ENCODE results near the gene GPX2.
A peak's percentile ranks its signal among the peaks of the same experiment; 100 is the strongest.
"Not testable (repeated sequence)": the region's sequence is repeated elsewhere in the genome, so short reads cannot be mapped to it uniquely, and the experiment has no call there.

GPX2 gene

DNA sequence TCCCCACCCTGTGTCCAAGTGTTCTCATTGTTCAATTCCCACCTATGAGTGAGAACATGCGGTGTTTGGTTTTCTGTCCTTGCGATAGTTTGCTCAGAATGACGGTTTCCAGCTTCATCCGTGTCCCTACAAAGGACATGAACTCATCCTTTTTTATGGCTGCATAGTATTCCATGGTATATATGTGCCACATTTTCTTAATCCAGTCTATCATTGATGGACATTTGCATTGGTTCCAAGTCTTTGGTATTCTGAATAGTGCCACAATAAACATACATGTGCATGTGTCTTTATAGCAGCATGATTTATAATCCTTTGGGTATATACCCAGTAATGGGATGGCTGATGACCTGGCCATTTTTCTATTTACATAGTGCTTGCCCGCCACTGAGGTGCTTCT, 29.1 kb downstream of the GPX2 start:
- DNase-seq (ENCODE audit: low read depth) = not testable (repeated sequence)

GRCh38 chr14:64912261-64912660, 30.3 kb downstream of the GPX2 start:
- DNase-seq (ENCODE audit: low read depth) = no peak

- DNase-seq (ENCODE audit: low read depth) = no peak
These were observed 31.6 kb downstream of the GPX2 start for GRCh38 chr14:64910847-64911495.

DNA sequence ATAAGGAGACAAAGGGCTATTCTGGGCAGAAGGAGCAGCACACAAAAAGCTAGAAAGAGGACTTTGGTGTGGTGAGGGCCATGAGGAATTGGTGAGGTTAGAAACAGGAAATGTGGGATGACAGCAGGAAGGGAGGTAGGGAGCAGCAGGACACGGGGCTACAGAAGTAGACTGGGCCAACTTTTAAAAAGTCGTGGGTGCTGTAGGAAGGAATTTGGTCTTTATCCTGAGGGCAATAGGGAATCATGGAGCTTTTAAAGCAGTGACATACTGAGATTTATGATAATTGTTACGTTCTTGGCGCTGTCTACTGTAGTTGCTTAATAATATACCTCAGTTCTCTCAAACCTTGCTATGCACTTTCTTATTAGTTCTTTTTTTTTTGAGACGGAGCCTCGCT, 36.5 kb downstream of the GPX2 start:
- no peak for DNase-seq (ENCODE audit: low read depth)

- DNase-seq (ENCODE audit: low read depth) = no peak
These were observed 42.6 kb downstream of the GPX2 start for GRCh38 chr14:64899958-64900357.

GRCh38 chr14:64891839-64892375, 50.6 kb downstream of the GPX2 start:
- DNase-seq (ENCODE audit: low read depth) = peak; percentile 44

DNA sequence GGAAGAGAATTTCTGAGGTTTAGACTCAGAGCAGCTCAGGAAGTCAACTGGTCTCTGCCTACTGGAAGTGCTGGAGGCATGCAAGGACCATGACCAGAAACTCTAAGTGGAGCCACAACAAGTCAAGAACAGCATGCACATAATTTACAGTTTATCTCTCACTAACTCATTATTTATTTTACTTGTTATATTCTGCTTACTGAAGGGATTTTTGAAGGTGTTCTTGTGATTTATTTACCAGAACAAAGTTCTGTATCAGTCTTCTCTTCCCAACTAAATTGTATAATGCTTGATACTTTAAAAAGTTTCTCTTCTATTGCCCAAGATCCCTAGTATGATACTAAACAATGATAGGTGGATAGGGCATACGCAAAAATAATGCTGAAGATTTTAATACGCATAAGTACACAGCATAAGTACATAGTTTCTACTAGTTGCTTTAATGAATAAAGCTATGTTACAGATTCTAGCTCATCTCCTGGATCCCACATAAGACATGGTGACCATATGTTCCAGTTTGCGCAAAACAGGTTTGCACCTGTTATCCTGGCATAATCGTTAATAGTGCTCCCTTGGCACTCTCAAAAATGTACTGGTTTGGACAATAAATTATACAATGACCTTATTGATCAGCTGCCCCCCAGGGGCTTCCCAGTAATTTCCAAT, 51.2 kb downstream of the GPX2 start:
- no peak for DNase-seq (ENCODE audit: low read depth)

GRCh38 chr14:64889352-64889751, 53.2 kb downstream of the GPX2 start:
- DNase-seq (ENCODE audit: low read depth) = no peak
